Measurements from ENCODE around the gene C9orf85.

C9orf85 gene

GRCh38 chr9:71984831-71985281, 73.4 kb downstream of the C9orf85 start:
- no peaks in the 10 kb centered on the region for H3K27me3 ChIP-seq (ENCODE audit: insufficient read depth, poor library complexity, severe bottlenecking)
- H3K27ac ChIP-seq (replicated peaks), result no peak overlapping the region
- H3K4me3 ChIP-seq (replicated peaks; ENCODE audit: insufficient read depth, low read length), result no peak overlapping the region
- TF ChIP-seq REST (IDR thresholded peaks at IDR 0.05; ENCODE audit: insufficient replicate concordance, low read depth), result no peak
- no peak for TF ChIP-seq POLR2AphosphoS5 (IDR thresholded peaks at IDR 0.05; ENCODE audit: low read depth)
- no peak for TF ChIP-seq GABPA (IDR thresholded peaks at IDR 0.05; ENCODE audit: low read depth)
- TF ChIP-seq SPI1 (IDR thresholded peaks at IDR 0.05; ENCODE audit: borderline replicate concordance, low read depth), result no peak
- TF ChIP-seq CTCF (IDR thresholded peaks at IDR 0.05; ENCODE audit: insufficient read depth, low read length), result no peak
- DNase-seq (ENCODE audit: low read depth in 1 of 2, low spot score in 1 of 2), result no peak

- TF ChIP-seq GABPA (IDR thresholded peaks at IDR 0.05; ENCODE audit: low read depth) (no peak), REST (IDR thresholded peaks at IDR 0.05; ENCODE audit: insufficient replicate concordance, low read depth) (no peak), POLR2AphosphoS5 (IDR thresholded peaks at IDR 0.05; ENCODE audit: low read depth) (no peak), SPI1 (IDR thresholded peaks at IDR 0.05; ENCODE audit: borderline replicate concordance, low read depth) (no peak), CTCF (IDR thresholded peaks at IDR 0.05; ENCODE audit: insufficient read depth, low read length) (no peak)
- Histone ChIP-seq H3K27ac (replicated peaks) (no peak overlapping the region), H3K4me3 (replicated peaks; ENCODE audit: insufficient read depth, low read length) (no peak overlapping the region), H3K27me3 (ENCODE audit: insufficient read depth, poor library complexity, severe bottlenecking) (no peaks in the 10 kb centered on the region)
- no peak for DNase-seq (ENCODE audit: low read depth in 1 of 2, low spot score in 1 of 2)
Observed at GRCh38 chr9:71985297-71985911, 74.0 kb downstream of the C9orf85 start.

- no peak overlapping the region for H3K27ac ChIP-seq (replicated peaks)
- TF ChIP-seq REST (IDR thresholded peaks at IDR 0.05; ENCODE audit: insufficient replicate concordance, low read depth) (no peak), CTCF (IDR thresholded peaks at IDR 0.05; ENCODE audit: insufficient read depth, low read length) (no peak), SPI1 (IDR thresholded peaks at IDR 0.05; ENCODE audit: borderline replicate concordance, low read depth) (no peak), POLR2AphosphoS5 (IDR thresholded peaks at IDR 0.05; ENCODE audit: low read depth) (no peak), GABPA (IDR thresholded peaks at IDR 0.05; ENCODE audit: low read depth) (no peak)
Observed at GRCh38 chr9:71986900-71987299, 75.5 kb downstream of the C9orf85 start.

More at GRCh38 chr9:71986900-71987299, 75.5 kb downstream of the C9orf85 start:
- Histone ChIP-seq H3K4me3 (replicated peaks; ENCODE audit: insufficient read depth, low read length) (no peak overlapping the region), H3K27me3 (ENCODE audit: insufficient read depth, poor library complexity, severe bottlenecking) (no peaks in the 10 kb centered on the region)
- no peak for DNase-seq (ENCODE audit: low read depth in 1 of 2, low spot score in 1 of 2)

Data from HL-60 (cell line).